HepG2 (cell line): ENCODE results near the gene ZNF106. TPM values are rescaled to one million over a fixed set of nuclear protein-coding genes. Genes with fewer than 3 reads are reported as not detected.

Experiments
- ATAC-seq: fragments of 200-7000 bp; cut with Tn5 transposase; 3 replicates; pipeline ENCODE4 v1.9.1; 2020; ENCODE audit warnings: mild to moderate bottlenecking, moderate library complexity
- BruUV-seq: library from RNA; stranded (reverse); fragments of 400-500 nt; replicated peaks from 2 replicates; lab custom pipeline; 2021; lab: Mats Ljungman, UMichigan
- CTCF ChIA-PET: fragments of 300-600 bp; formaldehyde crosslinking; extraction: SDS; loops from one replicate; lab custom pipeline; 2021; ENCODE audit warnings: low total read pairs, inconsistent platforms, low intra/inter-chr PET ratio; lab: Yijun Ruan, JAX
- POLR2A ChIA-PET: fragments of 350-600 bp; sonication (Branson Sonifier 250); formaldehyde crosslinking; loops from one replicate; lab custom pipeline; 2020; ENCODE audit warnings: antibody characterized with exemption, inconsistent platforms; lab: Yijun Ruan, JAX
- DNase-seq: peaks from one replicate; pipeline ENCODE4 v3.0.0-alpha.2; 2015; ENCODE audit warnings: low spot score
- FAIRE-seq: peaks from 3 replicates; lab custom pipeline; 2011; peaks lifted over from hg19 to GRCh38; lab: Jason Lieb, UNC
- H2AFZ ChIP-seq: one replicate; pipeline ENCODE4 v1.6.1; 2011; ENCODE audit warnings: low read length, inconsistent platforms
- H3K27ac ChIP-seq: fragments of 300-600 bp; 3 replicates; pipeline ENCODE4 v1.8.0; 2011; ENCODE audit warnings: mixed run types, mild to moderate bottlenecking, mixed read lengths, low read length, inconsistent platforms; ENCODE audit not compliant: insufficient read depth; ENCODE audit errors: extremely low read length
- H3K27me3 ChIP-seq, 2 experiments: fragments of 200-600 bp in 1 of 2; 2 replicates in 1 of 2; 3 replicates in 1 of 2; pipeline versions ENCODE4 v1.6.0 to v1.8.0; 2011; ENCODE audit warnings: low read length in 2 of 2, mild to moderate bottlenecking in 2 of 2, moderate library complexity in 2 of 2, inconsistent platforms in 1 of 2; ENCODE audit not compliant: insufficient read depth in 2 of 2, control insufficient read depth in 1 of 2
- H3K36me3 ChIP-seq, 2 experiments: fragments of 200-600 bp in 1 of 2; replicated peaks in 1 of 2; 2 replicates in 1 of 2; 3 replicates in 1 of 2; pipeline versions ENCODE4 v1.5.1 to v1.8.0; 2011; ENCODE audit warnings: low read length in 2 of 2, inconsistent platforms in 1 of 2; ENCODE audit not compliant: insufficient read depth in 2 of 2, control insufficient read depth in 1 of 2
- H3K4me1 ChIP-seq: 2 replicates; pipeline ENCODE4 v1.5.1; 2012; ENCODE audit warnings: low read length, inconsistent platforms; ENCODE audit not compliant: insufficient read depth
- H3K4me2 ChIP-seq: 2 replicates; pipeline ENCODE4 v1.6.0; 2011; ENCODE audit warnings: low read depth, low read length, inconsistent platforms
- H3K4me3 ChIP-seq, 3 experiments: fragments of 200-600 bp in 1 of 3; sonication (generic), shearing (Covaris generic) in 1 of 3; replicated peaks in 1 of 3; 2 replicates each; pipeline ENCODE4 v1.5.1; 2011 to 2016; ENCODE audit warnings: low read length in 3 of 3, inconsistent platforms in 2 of 3, low read depth in 2 of 3, mild to moderate bottlenecking in 2 of 3, control low read depth in 1 of 3, mixed read lengths in 1 of 3; ENCODE audit not compliant: insufficient read depth in 1 of 3
- H3K79me2 ChIP-seq: one replicate; pipeline ENCODE4 v1.6.1; 2011; ENCODE audit warnings: low read length, inconsistent platforms; ENCODE audit not compliant: insufficient read depth
- H3K9ac ChIP-seq: 2 replicates; pipeline ENCODE4 v1.6.0; 2011; ENCODE audit warnings: mild to moderate bottlenecking, low read depth, low read length, inconsistent platforms; ENCODE audit not compliant: insufficient read depth
- H3K9me3 ChIP-seq: 2 replicates; pipeline ENCODE4 v1.5.1; 2012; ENCODE audit warnings: mild to moderate bottlenecking, low read length
- H4K20me1 ChIP-seq: 2 replicates; pipeline ENCODE4 v1.6.0; 2011; ENCODE audit warnings: inconsistent platforms, mild to moderate bottlenecking, low read length, moderate library complexity; ENCODE audit not compliant: insufficient read depth
- ARID2 ChIP-seq: sonication (generic); formaldehyde crosslinking; IDR thresholded peaks from 2 replicates; pipeline ENCODE4 v1.8.1; 2022; ENCODE audit warnings: mild to moderate bottlenecking, missing genetic modification reagents, borderline replicate concordance
- ATF7-NPFF ChIP-seq: sonication (generic); formaldehyde crosslinking; IDR thresholded peaks from 2 replicates; pipeline ENCODE4 v1.8.1; 2023; ENCODE audit warnings: mild to moderate bottlenecking, low read depth, missing genetic modification reagents, moderate library complexity
- ERF ChIP-seq: IDR thresholded peaks from 2 replicates; pipeline ENCODE4 v1.6.1; 2018; ENCODE audit warnings: missing biosample characterization, missing genetic modification reagents
- IKZF4 ChIP-seq: sonication (generic); formaldehyde crosslinking; IDR thresholded peaks from 2 replicates; pipeline ENCODE4 v1.5.1; 2020; ENCODE audit warnings: borderline replicate concordance, mild to moderate bottlenecking, low read depth, missing genetic modification reagents; ENCODE audit errors: not compliant biosample characterization
- NAIF1 ChIP-seq: sonication (generic); formaldehyde crosslinking; IDR thresholded peaks from 2 replicates; pipeline ENCODE4 v1.5.0; 2020; ENCODE audit warnings: mild to moderate bottlenecking, missing genetic modification reagents, borderline replicate concordance
- PRPF4 ChIP-seq: fragments of 200-400 bp; formaldehyde crosslinking; IDR thresholded peaks from 2 replicates; pipeline ENCODE4 v1.6.1; 2016; ENCODE audit warnings: low read length, low read depth; ENCODE audit not compliant: poor library complexity, severe bottlenecking
- SIN3A ChIP-seq: IDR thresholded peaks from 2 replicates; pipeline ENCODE4 v1.6.1; 2011; ENCODE audit warnings: low read depth, mild to moderate bottlenecking, control low read depth, low read length, borderline replicate concordance
- SIX4 ChIP-seq: sonication (generic); formaldehyde crosslinking; IDR thresholded peaks from 2 replicates; pipeline ENCODE4 v1.4.0; 2020; ENCODE audit warnings: missing genetic modification reagents
- ZFP36 ChIP-seq: fragments of 150-350 bp; IDR thresholded peaks from 2 replicates; pipeline ENCODE4 v1.6.1; 2018; ENCODE audit warnings: borderline replicate concordance, low read length, low read depth; ENCODE audit not compliant: partially characterized antibody
- ZKSCAN8 ChIP-seq: IDR thresholded peaks from 2 replicates; pipeline ENCODE4 v1.6.1; 2016; ENCODE audit warnings: borderline replicate concordance, missing genetic modification reagents, missing compliant biosample characterization
- ZNF260 ChIP-seq: sonication (generic); formaldehyde crosslinking; IDR thresholded peaks from 2 replicates; pipeline ENCODE4 v1.4.0; 2020; ENCODE audit warnings: missing genetic modification reagents, low read depth, mild to moderate bottlenecking, borderline replicate concordance
- ZNF530 ChIP-seq: sonication (generic); formaldehyde crosslinking; IDR thresholded peaks from 2 replicates; pipeline ENCODE4 v1.5.0; 2020; ENCODE audit warnings: low read depth, mild to moderate bottlenecking, missing genetic modification reagents
- ZNF670 ChIP-seq: sonication (generic); formaldehyde crosslinking; IDR thresholded peaks from 2 replicates; pipeline ENCODE4 v1.8.0; 2022; ENCODE audit warnings: mild to moderate bottlenecking, missing genetic modification reagents, borderline replicate concordance
- WGBS: methylation state at CpG from one replicate; pipeline ENCODE4 v1.1.6; 2017; ENCODE audit warnings: low lambda C conversion rate; 5-methylcytosine and 5-hydroxymethylcytosine counted together
- in situ Hi-C: cut with HindIII; loops from 2 replicates; pipeline ENCODE4 v1.10.0; 2017; ENCODE audit warnings: low pct_unique_long_range_greater_than_20kb; ENCODE audit not compliant: extremely low pct_ligation_motif_present
- intact Hi-C: fragments of 100-400 bp; cut with micrococcal nuclease; formaldehyde crosslinking; loops from one replicate; pipeline ENCODE4 v1.10.0; 2022; ENCODE audit not compliant: unreplicated experiment
- polyA plus RNA-seq, 8 experiments: library from polyadenylated mRNA; depleted of rRNA in 3 of 8; stranded (reverse) in 7 of 8; unstranded in 1 of 8; fragments of >200 nt; fragmentation: Illumina TruSeq in 4 of 8; extraction: Trizol in 4 of 8; gene quantifications; 2 replicates each; pipeline versions ENCODE4 v1.2.1 to v1.2.3, GENCODE V29; 2011 to 2016; ENCODE audit warnings: low read depth in 4 of 8, missing spikeins in 1 of 8, mixed read lengths in 1 of 8; ENCODE audit not compliant: insufficient read depth in 1 of 8
- total RNA-seq, 5 experiments: library from RNA; depleted of rRNA; stranded (reverse); fragments of >200 nt; fragmentation: Illumina TruSeq; extraction: Trizol; gene quantifications; 2 replicates each; pipeline ENCODE4 v1.2.3, GENCODE V29; 2016; ENCODE audit warnings: low read depth in 1 of 5
- TF ChIP-seq, protein P1 (sequence below): sonication (generic); formaldehyde crosslinking; IDR thresholded peaks from 2 replicates; pipeline ENCODE4 v1.5.0; 2020; ENCODE audit warnings: missing genetic modification reagents, mild to moderate bottlenecking, borderline replicate concordance
- TF ChIP-seq, protein P2 (sequence below), 2 experiments: fragments of 450-650 bp in 1 of 2; sonication (generic) in 1 of 2; formaldehyde crosslinking in 1 of 2; IDR thresholded peaks; 2 replicates each; pipeline versions ENCODE4 v1.6.1 to v1.8.0; 2016 to 2022; ENCODE audit warnings: antibody characterized with exemption in 1 of 2, mild to moderate bottlenecking in 1 of 2, missing genetic modification reagents in 1 of 2

Gene ZNF106
- total and polyA plus RNA-seq, 2 of the 13 experiments (the other 11 are each of a cell fraction or from before 2014, with no cell fraction given), result 12.5 to 35.1 TPM

GRCh38 chr15:42449770-42450424 is 41.0 kb downstream of the ZNF106 start:
- CTCF ChIA-PET, result no interaction called here
- TF ChIP-seq ZNF670 (no peak), ERF (CRISPR knock-in tag) (no peak), SIX4 (CRISPR knock-in tag) (no peak), PRPF4 (no peak), ATF7-NPFF (no peak), ARID2 (no peak), ZNF260 (CRISPR knock-in tag) (no peak), SIN3A (no peak), ZFP36 (no peak), IKZF4 (CRISPR knock-in tag) (no peak), ZKSCAN8 (CRISPR knock-in tag) (no peak), NAIF1 (no peak), ZNF530 (CRISPR knock-in tag) (no peak)
- TF ChIP-seq, protein P1, sequence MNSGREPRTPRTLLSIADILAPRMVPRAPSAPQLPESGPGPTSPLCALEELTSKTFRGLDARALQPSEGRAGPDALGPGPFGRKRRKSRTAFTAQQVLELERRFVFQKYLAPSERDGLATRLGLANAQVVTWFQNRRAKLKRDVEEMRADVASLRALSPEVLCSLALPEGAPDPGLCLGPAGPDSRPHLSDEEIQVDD (CRISPR knock-in tag), result no peak
- TF ChIP-seq, protein P2, sequence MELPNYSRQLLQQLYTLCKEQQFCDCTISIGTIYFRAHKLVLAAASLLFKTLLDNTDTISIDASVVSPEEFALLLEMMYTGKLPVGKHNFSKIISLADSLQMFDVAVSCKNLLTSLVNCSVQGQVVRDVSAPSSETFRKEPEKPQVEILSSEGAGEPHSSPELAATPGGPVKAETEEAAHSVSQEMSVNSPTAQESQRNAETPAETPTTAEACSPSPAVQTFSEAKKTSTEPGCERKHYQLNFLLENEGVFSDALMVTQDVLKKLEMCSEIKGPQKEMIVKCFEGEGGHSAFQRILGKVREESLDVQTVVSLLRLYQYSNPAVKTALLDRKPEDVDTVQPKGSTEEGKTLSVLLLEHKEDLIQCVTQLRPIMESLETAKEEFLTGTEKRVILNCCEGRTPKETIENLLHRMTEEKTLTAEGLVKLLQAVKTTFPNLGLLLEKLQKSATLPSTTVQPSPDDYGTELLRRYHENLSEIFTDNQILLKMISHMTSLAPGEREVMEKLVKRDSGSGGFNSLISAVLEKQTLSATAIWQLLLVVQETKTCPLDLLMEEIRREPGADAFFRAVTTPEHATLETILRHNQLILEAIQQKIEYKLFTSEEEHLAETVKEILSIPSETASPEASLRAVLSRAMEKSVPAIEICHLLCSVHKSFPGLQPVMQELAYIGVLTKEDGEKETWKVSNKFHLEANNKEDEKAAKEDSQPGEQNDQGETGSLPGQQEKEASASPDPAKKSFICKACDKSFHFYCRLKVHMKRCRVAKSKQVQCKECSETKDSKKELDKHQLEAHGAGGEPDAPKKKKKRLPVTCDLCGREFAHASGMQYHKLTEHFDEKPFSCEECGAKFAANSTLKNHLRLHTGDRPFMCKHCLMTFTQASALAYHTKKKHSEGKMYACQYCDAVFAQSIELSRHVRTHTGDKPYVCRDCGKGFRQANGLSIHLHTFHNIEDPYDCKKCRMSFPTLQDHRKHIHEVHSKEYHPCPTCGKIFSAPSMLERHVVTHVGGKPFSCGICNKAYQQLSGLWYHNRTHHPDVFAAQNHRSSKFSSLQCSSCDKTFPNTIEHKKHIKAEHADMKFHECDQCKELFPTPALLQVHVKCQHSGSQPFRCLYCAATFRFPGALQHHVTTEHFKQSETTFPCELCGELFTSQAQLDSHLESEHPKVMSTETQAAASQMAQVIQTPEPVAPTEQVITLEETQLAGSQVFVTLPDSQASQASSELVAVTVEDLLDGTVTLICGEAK (IDR thresholded peaks at IDR 0.05), result no peak
- TF ChIP-seq, protein P2 (CRISPR knock-in tag; IDR thresholded peaks at IDR 0.05), result no peak

More at GRCh38 chr15:42449770-42450424, 41.0 kb downstream of the ZNF106 start:
- H3K27me3 ChIP-seq, result no peaks in the 10 kb centered on the region
- H3K4me3 ChIP-seq, result no peak overlapping the region
- BruUV-seq, result no TSS peak
- FAIRE-seq (no peak), ATAC-seq (no peak), DNase-seq (no peak)
- intact Hi-C loops (no loop called here), in situ Hi-C loops (no loop called here)
- peaks cover 12 to 55% of the 10 kb centered on the region in 2 experiments for H3K36me3 ChIP-seq
- H3K9me3 ChIP-seq, result no peaks in the 10 kb centered on the region
- H4K20me1 ChIP-seq, result no peaks in the 10 kb centered on the region
- no peak overlapping the region for H3K27ac ChIP-seq
- no peaks in the 10 kb centered on the region for H3K79me2 ChIP-seq
- H2AFZ ChIP-seq, result no peak overlapping the region
- POLR2A ChIA-PET, result no interaction called here
- WGBS, result 94% methylated on average over 13 of the region's 13 CpGs
- H3K4me1 ChIP-seq, result no peaks in the 10 kb centered on the region
- H3K4me2 ChIP-seq, result no peak overlapping the region
- no peak overlapping the region for H3K9ac ChIP-seq
